Ammon's horn (tissue), 1 donor: ENCODE results near the gene ZNF154.

ENCODE experiments used
- DNase-seq: peaks from one replicate; pipeline ENCODE4 v3.0.0-alpha.2; 2016; ENCODE audit warnings: low spot score

Gene ZNF154

GRCh38 chr19:57675881-57676280, 33.1 kb downstream of the ZNF154 start:
- no peak for DNase-seq

- no peak for DNase-seq
Measured at GRCh38 chr19:57672466-57672865, 36.5 kb downstream of the ZNF154 start.

GRCh38 chr19:57671124-57671895, 37.7 kb downstream of the ZNF154 start:
- no peak for DNase-seq

GRCh38 chr19:57668635-57669034, 40.4 kb downstream of the ZNF154 start, which contains the start of gene ZSCAN4:
Gene ZSCAN4, plus strand, starts transcription at chr19:57668935. Its CDS starts 7,211 bp downstream, at chr19:57676146.
- DNase-seq = no peak

- DNase-seq = no peak
Measured at GRCh38 chr19:57667228-57667627, 41.8 kb downstream of the ZNF154 start.

GRCh38 chr19:57665261-57665806, 43.7 kb downstream of the ZNF154 start:
- DNase-seq = no peak

- DNase-seq = peak; percentile 47
Measured at GRCh38 chr19:57664269-57665127, 44.5 kb downstream of the ZNF154 start.

- DNase-seq = no peak
Measured at GRCh38 chr19:57656346-57656745, 52.7 kb downstream of the ZNF154 start.

GRCh38 chr19:57655443-57655842, 53.6 kb downstream of the ZNF154 start:
- DNase-seq = no peak

- DNase-seq = no peak
Measured at GRCh38 chr19:57653689-57654088, 55.3 kb downstream of the ZNF154 start.

- DNase-seq = no peak
Measured at GRCh38 chr19:57651654-57651996, 57.4 kb downstream of the ZNF154 start.

GRCh38 chr19:57648331-57649003, 60.5 kb downstream of the ZNF154 start:
- DNase-seq = peak; percentile 31
